ENCODE data around the gene PARD3.

GRCh38 chr10:34484164-34484563, 330.9 kb downstream of the PARD3 start:
- TF ChIP-seq TP53 (CRISPR knock-in tag; IDR thresholded peaks at IDR 0.05) = no peak
- TF ChIP-seq, protein P1, sequence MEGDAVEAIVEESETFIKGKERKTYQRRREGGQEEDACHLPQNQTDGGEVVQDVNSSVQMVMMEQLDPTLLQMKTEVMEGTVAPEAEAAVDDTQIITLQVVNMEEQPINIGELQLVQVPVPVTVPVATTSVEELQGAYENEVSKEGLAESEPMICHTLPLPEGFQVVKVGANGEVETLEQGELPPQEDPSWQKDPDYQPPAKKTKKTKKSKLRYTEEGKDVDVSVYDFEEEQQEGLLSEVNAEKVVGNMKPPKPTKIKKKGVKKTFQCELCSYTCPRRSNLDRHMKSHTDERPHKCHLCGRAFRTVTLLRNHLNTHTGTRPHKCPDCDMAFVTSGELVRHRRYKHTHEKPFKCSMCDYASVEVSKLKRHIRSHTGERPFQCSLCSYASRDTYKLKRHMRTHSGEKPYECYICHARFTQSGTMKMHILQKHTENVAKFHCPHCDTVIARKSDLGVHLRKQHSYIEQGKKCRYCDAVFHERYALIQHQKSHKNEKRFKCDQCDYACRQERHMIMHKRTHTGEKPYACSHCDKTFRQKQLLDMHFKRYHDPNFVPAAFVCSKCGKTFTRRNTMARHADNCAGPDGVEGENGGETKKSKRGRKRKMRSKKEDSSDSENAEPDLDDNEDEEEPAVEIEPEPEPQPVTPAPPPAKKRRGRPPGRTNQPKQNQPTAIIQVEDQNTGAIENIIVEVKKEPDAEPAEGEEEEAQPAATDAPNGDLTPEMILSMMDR (IDR thresholded peaks at IDR 0.05) = no peak
- TF ChIP-seq TEAD4 (CRISPR knock-in tag; IDR thresholded peaks at IDR 0.05) = no peak
- no peak for TF ChIP-seq KAT7 (CRISPR knock-in tag; IDR thresholded peaks at IDR 0.05; ENCODE audit: borderline replicate concordance)
- TF ChIP-seq, protein P2, sequence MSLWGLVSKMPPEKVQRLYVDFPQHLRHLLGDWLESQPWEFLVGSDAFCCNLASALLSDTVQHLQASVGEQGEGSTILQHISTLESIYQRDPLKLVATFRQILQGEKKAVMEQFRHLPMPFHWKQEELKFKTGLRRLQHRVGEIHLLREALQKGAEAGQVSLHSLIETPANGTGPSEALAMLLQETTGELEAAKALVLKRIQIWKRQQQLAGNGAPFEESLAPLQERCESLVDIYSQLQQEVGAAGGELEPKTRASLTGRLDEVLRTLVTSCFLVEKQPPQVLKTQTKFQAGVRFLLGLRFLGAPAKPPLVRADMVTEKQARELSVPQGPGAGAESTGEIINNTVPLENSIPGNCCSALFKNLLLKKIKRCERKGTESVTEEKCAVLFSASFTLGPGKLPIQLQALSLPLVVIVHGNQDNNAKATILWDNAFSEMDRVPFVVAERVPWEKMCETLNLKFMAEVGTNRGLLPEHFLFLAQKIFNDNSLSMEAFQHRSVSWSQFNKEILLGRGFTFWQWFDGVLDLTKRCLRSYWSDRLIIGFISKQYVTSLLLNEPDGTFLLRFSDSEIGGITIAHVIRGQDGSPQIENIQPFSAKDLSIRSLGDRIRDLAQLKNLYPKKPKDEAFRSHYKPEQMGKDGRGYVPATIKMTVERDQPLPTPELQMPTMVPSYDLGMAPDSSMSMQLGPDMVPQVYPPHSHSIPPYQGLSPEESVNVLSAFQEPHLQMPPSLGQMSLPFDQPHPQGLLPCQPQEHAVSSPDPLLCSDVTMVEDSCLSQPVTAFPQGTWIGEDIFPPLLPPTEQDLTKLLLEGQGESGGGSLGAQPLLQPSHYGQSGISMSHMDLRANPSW (CRISPR knock-in tag; conservative IDR thresholded peaks at IDR 0.05; ENCODE audit: low read depth) = no peak
- TF ChIP-seq, protein P3, sequence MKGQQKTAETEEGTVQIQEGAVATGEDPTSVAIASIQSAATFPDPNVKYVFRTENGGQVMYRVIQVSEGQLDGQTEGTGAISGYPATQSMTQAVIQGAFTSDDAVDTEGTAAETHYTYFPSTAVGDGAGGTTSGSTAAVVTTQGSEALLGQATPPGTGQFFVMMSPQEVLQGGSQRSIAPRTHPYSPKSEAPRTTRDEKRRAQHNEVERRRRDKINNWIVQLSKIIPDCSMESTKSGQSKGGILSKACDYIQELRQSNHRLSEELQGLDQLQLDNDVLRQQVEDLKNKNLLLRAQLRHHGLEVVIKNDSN (CRISPR knock-in tag; IDR thresholded peaks at IDR 0.05) = no peak
- TF ChIP-seq NR2C2 (CRISPR knock-in tag; IDR thresholded peaks at IDR 0.05) = no peak
- TF ChIP-seq ESRRA (CRISPR knock-in tag; IDR thresholded peaks at IDR 0.05; ENCODE audit: borderline replicate concordance) = no peak
- TF ChIP-seq SP1 (CRISPR knock-in tag; conservative IDR thresholded peaks at IDR 0.05) = no peak
- no peak for TF ChIP-seq CREM (CRISPR knock-in tag; IDR thresholded peaks at IDR 0.05)
- TF ChIP-seq ATF3 (CRISPR knock-in tag; conservative IDR thresholded peaks at IDR 0.05) = no peak
- TF ChIP-seq MLX (CRISPR knock-in tag; IDR thresholded peaks at IDR 0.05) = no peak
- no peak for TF ChIP-seq HMGXB4 (CRISPR knock-in tag; IDR thresholded peaks at IDR 0.05)
- TF ChIP-seq ATF6 (CRISPR knock-in tag; IDR thresholded peaks at IDR 0.05) = no peak
